Measurements from ENCODE around the gene C12orf75. TPM values are rescaled to one million over a fixed set of nuclear protein-coding genes. Genes with fewer than 3 reads are reported as not detected.
"Not testable (repeated sequence)": the region's sequence is repeated elsewhere in the genome, so short reads cannot be mapped to it uniquely, and the experiment has no call there.

The C12orf75 gene
- total RNA-seq, 1 donor from 2014 or later: 41.6 TPM

GRCh38 chr12:105308839-105309238, 21.7 kb upstream of the C12orf75 start:
- DNase-seq (ENCODE audit: low spot score in 2 of 2); FAIRE-seq: not testable (repeated sequence)

- DNase-seq (ENCODE audit: low spot score in 2 of 2); FAIRE-seq: not testable (repeated sequence)
Observed at GRCh38 chr12:105309384-105309783, 21.1 kb upstream of the C12orf75 start.

- FAIRE-seq: not testable (repeated sequence)
Observed at GRCh38 chr12:105310476-105311085, 19.9 kb upstream of the C12orf75 start.

GRCh38 chr12:105311936-105312335, 18.6 kb upstream of the C12orf75 start:
- DNase-seq (ENCODE audit: low spot score in 2 of 2); FAIRE-seq: not testable (repeated sequence)

More at GRCh38 chr12:105310476-105311085, 19.9 kb upstream of the C12orf75 start:
- not testable (repeated sequence) for DNase-seq (ENCODE audit: low spot score in 2 of 2)

GRCh38 chr12:105313755-105314154, 16.7 kb upstream of the C12orf75 start:
- FAIRE-seq; DNase-seq (ENCODE audit: low spot score in 2 of 2): not testable (repeated sequence)

GRCh38 chr12:105315130-105315529, 15.4 kb upstream of the C12orf75 start:
- FAIRE-seq (no peak), DNase-seq (ENCODE audit: low spot score in 2 of 2) (no peak)

- FAIRE-seq (no peak), DNase-seq (ENCODE audit: low spot score in 2 of 2) (no peak)
Observed at GRCh38 chr12:105315726-105316125, 14.8 kb upstream of the C12orf75 start.

GRCh38 chr12:105316931-105317852, 13.3 kb upstream of the C12orf75 start:
- FAIRE-seq (no peak), DNase-seq (ENCODE audit: low spot score in 2 of 2) (no peak)

- DNase-seq (ENCODE audit: low spot score in 2 of 2): no peak
- no peak for FAIRE-seq
Observed at GRCh38 chr12:105317942-105318621, 12.4 kb upstream of the C12orf75 start.

GRCh38 chr12:105318651-105319483, 11.6 kb upstream of the C12orf75 start:
- no peak for FAIRE-seq

GRCh38 chr12:105319691-105320209, 10.7 kb upstream of the C12orf75 start:
- DNase-seq (ENCODE audit: low spot score in 2 of 2) (no peak), FAIRE-seq (no peak)

More at GRCh38 chr12:105318651-105319483, 11.6 kb upstream of the C12orf75 start:
- no peak for DNase-seq (ENCODE audit: low spot score in 2 of 2)

GRCh38 chr12:105321125-105321524, 9.4 kb upstream of the C12orf75 start:
- no peak for FAIRE-seq
- DNase-seq (ENCODE audit: low spot score in 2 of 2): no peak

GRCh38 chr12:105322070-105322469, 8.4 kb upstream of the C12orf75 start:
- DNase-seq (ENCODE audit: low spot score in 2 of 2): no peak
- no peak for FAIRE-seq

- FAIRE-seq: no peak
- no peak for DNase-seq (ENCODE audit: low spot score in 2 of 2)
Observed at GRCh38 chr12:105324704-105325103, 5.8 kb upstream of the C12orf75 start.

GRCh38 chr12:105325117-105325516, 5.4 kb upstream of the C12orf75 start:
- DNase-seq (ENCODE audit: low spot score in 2 of 2): no peak
- FAIRE-seq: no peak

- no peak for DNase-seq (ENCODE audit: low spot score in 2 of 2)
- FAIRE-seq: no peak
Observed at GRCh38 chr12:105329926-105330282, 587 bp upstream of the C12orf75 start.

GRCh38 chr12:105330931-105331804, 677 bp downstream of the C12orf75 start:
- FAIRE-seq: no peak
- DNase-seq (ENCODE audit: low spot score in 2 of 2): peak; percentile 21 to 52

- DNase-seq (ENCODE audit: low spot score in 2 of 2) (no peak), FAIRE-seq (no peak)
Observed at GRCh38 chr12:105331805-105332251, 1.3 kb downstream of the C12orf75 start.

GRCh38 chr12:105332286-105332685, 1.8 kb downstream of the C12orf75 start:
- DNase-seq (ENCODE audit: low spot score in 2 of 2); FAIRE-seq: not testable (repeated sequence)
